Lower lobe of right lung (tissue), 2 donors: Measurements from ENCODE around the gene ANKRD13A. TPM values are rescaled to one million over a fixed set of nuclear protein-coding genes. Genes with fewer than 3 reads are reported as not detected.

Experiments
- ATAC-seq, 2 donors: fragments of 200-7000 bp; cut with Tn5 transposase; one replicate each; pipeline ENCODE4 v1.9.1; 2020 to 2022; ENCODE audit warnings: mild to moderate bottlenecking in 2 of 2, moderate library complexity in 2 of 2
- DNase-seq: peaks from one replicate; pipeline ENCODE4 v3.0.0-alpha.2; 2020
- H3K27ac ChIP-seq: fragments of 200-600 bp; one replicate; pipeline ENCODE4 v1.8.0; 2022
- H3K27me3 ChIP-seq: fragments of 200-600 bp; one replicate; pipeline ENCODE4 v1.8.0; 2022; ENCODE audit warnings: low read depth
- H3K36me3 ChIP-seq: fragments of 200-600 bp; one replicate; pipeline ENCODE4 v1.8.0; 2022; ENCODE audit warnings: mild to moderate bottlenecking
- H3K4me1 ChIP-seq: fragments of 200-600 bp; one replicate; pipeline ENCODE4 v1.8.0; 2022
- H3K4me3 ChIP-seq: fragments of 200-600 bp; one replicate; pipeline ENCODE4 v1.8.0; 2022; ENCODE audit warnings: mild to moderate bottlenecking
- H3K9me3 ChIP-seq: fragments of 200-600 bp; one replicate; pipeline ENCODE4 v1.8.0; 2022
- intact Hi-C: fragments of 100-400 bp; cut with DNase I; formaldehyde crosslinking; loops from one replicate; pipeline ENCODE4 v1.11.0; 2022
- total RNA-seq: library from RNA; stranded (reverse); fragmentation: NEBNext Ultra II Directional; extraction: Animal tissue kit (Norgen Biotek cat#: 25700); gene quantifications from one replicate; pipeline ENCODE4 v1.2.1, GENCODE V29; 2021
- TF ChIP-seq, protein P1 (sequence below): fragments of 200-600 bp; IDR thresholded peaks from one replicate; pipeline ENCODE4 v1.8.0; 2022; ENCODE audit warnings: antibody characterized with exemption, mild to moderate bottlenecking
- donor health status: DM: no; HTN: yes; CAD: no; lungs with severe emphysema.

Gene ANKRD13A
- total RNA-seq, 1 donor from 2014 or later = 62.5 TPM

DNA sequence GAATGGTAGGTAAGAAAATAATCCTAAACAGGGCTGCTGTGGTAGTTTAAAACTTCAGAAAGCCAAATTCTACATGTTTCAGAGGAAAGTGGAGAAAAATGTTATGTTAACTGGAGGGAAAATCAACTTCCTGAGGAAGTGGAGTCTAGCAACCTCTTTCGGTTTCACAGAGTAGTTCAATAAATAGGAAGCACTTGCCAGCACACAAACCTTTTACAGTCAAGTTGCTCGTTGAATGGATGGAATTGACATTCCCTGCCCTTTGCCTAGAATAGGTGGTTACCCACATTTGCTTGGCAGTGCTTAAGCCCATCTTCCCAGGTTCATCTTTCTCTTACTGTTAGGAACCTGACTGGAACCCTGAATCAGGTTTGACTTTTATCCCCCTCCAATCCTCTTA lies 15.9 kb downstream of the ANKRD13A start:
- no peaks in the 10 kb centered on the region for H3K27me3 ChIP-seq
- TF ChIP-seq, protein P1, sequence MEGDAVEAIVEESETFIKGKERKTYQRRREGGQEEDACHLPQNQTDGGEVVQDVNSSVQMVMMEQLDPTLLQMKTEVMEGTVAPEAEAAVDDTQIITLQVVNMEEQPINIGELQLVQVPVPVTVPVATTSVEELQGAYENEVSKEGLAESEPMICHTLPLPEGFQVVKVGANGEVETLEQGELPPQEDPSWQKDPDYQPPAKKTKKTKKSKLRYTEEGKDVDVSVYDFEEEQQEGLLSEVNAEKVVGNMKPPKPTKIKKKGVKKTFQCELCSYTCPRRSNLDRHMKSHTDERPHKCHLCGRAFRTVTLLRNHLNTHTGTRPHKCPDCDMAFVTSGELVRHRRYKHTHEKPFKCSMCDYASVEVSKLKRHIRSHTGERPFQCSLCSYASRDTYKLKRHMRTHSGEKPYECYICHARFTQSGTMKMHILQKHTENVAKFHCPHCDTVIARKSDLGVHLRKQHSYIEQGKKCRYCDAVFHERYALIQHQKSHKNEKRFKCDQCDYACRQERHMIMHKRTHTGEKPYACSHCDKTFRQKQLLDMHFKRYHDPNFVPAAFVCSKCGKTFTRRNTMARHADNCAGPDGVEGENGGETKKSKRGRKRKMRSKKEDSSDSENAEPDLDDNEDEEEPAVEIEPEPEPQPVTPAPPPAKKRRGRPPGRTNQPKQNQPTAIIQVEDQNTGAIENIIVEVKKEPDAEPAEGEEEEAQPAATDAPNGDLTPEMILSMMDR = no peak
- H3K36me3 ChIP-seq = peaks cover 74% of the 10 kb centered on the region
- intact Hi-C loops = no loop called here
- H3K4me3 ChIP-seq = no peak overlapping the region
- peak overlapping the region; percentile 31 for H3K27ac ChIP-seq
- DNase-seq (no peak), ATAC-seq (peak; percentile 18 to 23)
- H3K4me1 ChIP-seq = peaks cover 20% of the 10 kb centered on the region
- H3K9me3 ChIP-seq = no peaks in the 10 kb centered on the region

DNA sequence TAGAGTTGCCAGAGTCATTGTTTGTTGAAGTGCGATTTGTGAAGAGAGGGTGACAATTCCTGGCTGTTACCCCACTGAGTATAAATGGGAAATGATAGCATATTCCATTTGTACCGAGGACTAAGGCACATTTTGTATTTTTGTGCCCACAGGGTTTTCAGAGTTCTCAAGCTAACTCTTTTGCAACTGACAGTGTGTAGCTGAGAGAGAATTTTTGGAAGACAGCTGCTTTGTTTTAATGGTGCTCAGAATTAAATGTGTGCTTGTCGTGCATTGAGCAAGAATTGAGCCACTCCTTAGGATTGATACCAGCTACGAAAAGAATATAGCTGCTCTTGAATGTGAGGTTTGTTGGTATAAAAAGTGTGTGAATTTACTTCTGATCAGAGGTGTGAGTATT lies 21.7 kb downstream of the ANKRD13A start:
- DNase-seq = no peak
- peak overlapping the region; percentile 18 for H3K27ac ChIP-seq
- TF ChIP-seq, protein P1 = no peak
- H3K4me1 ChIP-seq = peaks cover 19% of the 10 kb centered on the region
- intact Hi-C loops = no loop called here
- no peak overlapping the region for H3K4me3 ChIP-seq
- no peaks in the 10 kb centered on the region for H3K27me3 ChIP-seq
- ATAC-seq = no peak
- peaks cover 96% of the 10 kb centered on the region for H3K36me3 ChIP-seq
- no peaks in the 10 kb centered on the region for H3K9me3 ChIP-seq

DNA sequence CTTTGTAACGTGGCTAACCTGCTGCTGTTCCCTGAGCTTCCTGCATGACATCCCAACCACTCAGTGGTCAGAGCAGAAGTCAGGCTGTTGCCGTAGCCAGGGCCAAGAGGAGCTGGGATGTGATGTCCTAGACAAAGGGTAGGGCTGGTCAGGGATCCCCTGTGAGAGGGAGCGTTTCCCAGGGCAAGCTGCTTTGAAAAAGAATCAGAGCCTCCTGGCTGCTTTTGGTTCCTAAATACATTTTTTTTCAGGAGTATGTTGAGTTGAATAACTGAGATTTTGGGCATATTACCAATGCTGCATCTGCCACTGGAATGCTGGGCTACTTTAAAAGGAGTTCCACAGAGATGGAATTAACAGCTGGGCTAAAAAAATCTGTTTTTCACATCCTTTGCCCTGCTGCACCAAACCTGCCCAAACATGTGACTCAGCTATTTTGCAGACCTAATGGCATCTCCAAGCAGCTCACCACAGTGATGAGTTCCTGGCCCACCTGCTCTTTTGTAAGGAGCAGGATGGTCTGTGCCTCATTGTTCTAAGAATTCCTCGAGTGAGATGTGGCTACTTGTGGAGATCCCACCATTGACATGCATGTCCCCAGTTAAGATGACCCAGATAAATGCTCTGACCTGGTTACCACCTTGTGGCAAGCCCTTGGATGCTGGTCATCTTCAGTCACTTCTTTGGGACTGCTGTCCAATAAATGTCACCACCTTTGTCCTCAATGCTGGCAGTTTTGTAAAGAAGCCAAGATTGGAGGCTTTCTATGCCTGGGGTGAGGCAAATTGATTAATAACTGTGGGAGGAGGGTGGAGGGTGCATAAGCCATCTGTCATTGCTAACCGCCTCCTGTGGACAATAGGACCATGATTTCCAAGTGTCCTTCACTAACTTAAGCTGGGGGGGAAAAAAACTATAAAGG lies 24.1 kb downstream of the ANKRD13A start:
- H3K9me3 ChIP-seq = no peaks in the 10 kb centered on the region
- intact Hi-C loops = no loop called here
- no peaks in the 10 kb centered on the region for H3K27me3 ChIP-seq
- ATAC-seq = peak; percentile 38 to 39
- peaks cover 19% of the 10 kb centered on the region for H3K4me1 ChIP-seq
- H3K27ac ChIP-seq = peak overlapping the region; percentile 19
- H3K4me3 ChIP-seq = no peak overlapping the region
- no peak for DNase-seq
- TF ChIP-seq, protein P1 = no peak
- H3K36me3 ChIP-seq = peaks cover 97% of the 10 kb centered on the region

GRCh38 chr12:110024051-110024450 lies 24.8 kb downstream of the ANKRD13A start:
- ATAC-seq = no peak
- Histone ChIP-seq H3K27me3 (no peaks in the 10 kb centered on the region), H3K4me3 (no peak overlapping the region), H3K36me3 (peaks cover 97% of the 10 kb centered on the region), H3K27ac (no peak overlapping the region), H3K4me1 (peaks cover 19% of the 10 kb centered on the region), H3K9me3 (no peaks in the 10 kb centered on the region)
- TF ChIP-seq, protein P1 = no peak
- DNase-seq = no peak
- intact Hi-C loops = no loop called here

DNA sequence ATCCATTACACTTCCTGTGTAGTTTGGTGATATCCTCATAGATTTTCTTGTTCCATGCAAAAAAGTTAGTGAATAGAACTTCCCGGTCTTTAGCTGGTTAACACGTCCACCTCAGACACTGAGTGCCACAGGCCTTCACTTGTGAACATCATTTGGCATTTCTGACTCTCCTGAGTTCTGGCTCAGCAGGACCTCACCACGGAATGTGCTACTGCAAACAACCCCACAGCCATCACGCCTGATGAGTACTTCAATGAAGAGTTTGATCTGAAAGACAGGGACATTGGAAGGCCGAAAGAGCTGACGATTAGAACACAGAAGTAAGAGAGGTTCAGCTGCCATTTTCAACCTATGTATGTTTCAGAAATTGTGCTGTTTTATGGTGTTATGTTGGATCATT lies 29.1 kb downstream of the ANKRD13A start:
- TF ChIP-seq, protein P1 = no peak
- no peak overlapping the region for H3K27ac ChIP-seq
- no peak for ATAC-seq
- peaks cover 97% of the 10 kb centered on the region for H3K36me3 ChIP-seq
- H3K9me3 ChIP-seq = no peaks in the 10 kb centered on the region
- DNase-seq = no peak
- H3K4me1 ChIP-seq = peaks cover 14% of the 10 kb centered on the region
- no peaks in the 10 kb centered on the region for H3K27me3 ChIP-seq
- H3K4me3 ChIP-seq = no peak overlapping the region
- intact Hi-C loops = no loop called here
